GM18517 (cell line): ENCODE data around the gene GJC2.

Experiments used
- ATAC-seq: cut with Tn5 transposase; IDR thresholded peaks from one replicate; pipeline ENCODE4 v1.9.1; 2021; ENCODE audit warnings: mild to moderate bottlenecking, moderate library complexity; ENCODE audit not compliant: unreplicated experiment

The GJC2 gene

GRCh38 chr1:228144193-228144992 is 5.3 kb upstream of the GJC2 start:
- ATAC-seq = no peak

DNA sequence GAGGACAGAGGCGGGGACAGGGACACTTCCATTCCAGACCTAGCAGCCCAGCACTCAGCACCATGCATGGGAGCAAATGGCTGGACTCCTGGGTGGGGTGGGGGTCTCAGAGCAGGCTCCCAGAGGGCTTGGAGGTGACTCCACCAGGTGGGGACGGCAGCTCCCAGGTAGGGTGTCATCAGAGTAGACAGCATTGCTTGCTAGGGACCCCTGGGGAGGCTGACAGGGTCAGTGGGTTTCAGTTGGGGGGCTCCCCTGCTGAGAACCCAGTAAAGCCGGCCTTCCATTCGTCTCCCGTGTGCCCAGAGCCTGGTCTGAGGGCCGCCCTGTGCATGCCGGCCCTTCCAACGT is 4.8 kb upstream of the GJC2 start:
- ATAC-seq = no peak

GRCh38 chr1:228145463-228146416 is 4.0 kb upstream of the GJC2 start:
- no peak for ATAC-seq

DNA sequence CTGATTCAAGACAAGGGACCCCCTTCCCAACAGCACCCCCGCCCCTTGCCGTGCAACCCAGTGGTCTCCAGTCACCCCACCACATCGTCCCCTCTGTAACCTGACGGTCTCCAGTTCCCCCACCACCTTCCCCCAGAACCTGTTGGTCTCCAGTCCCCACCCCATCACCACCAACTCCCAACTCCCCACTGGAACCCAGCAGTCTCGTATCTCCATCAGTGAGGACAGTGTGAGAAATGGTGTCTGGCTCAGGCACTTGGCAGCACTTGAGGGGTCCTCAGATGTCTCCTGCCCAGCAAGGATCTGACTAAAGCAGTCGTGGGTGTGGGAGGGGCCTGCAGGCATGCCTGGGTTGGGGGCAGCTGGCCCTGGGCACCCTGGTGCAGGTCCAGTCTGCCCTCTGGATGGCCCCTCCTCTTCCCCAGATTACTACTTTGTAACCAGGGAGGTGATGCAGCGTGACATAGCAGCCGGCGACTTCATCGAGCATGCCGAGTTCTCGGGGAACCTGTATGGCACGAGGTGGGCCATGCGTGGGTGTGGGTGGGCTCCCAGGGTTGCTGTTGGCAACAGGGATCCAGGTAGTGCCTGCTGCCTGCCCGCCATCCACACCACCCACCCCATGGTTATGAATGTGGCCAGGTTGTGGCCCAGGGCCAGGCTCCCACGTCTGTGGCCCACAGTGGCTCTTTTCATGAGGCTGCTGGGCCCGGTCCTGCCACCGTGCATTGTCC is 3.1 kb upstream of the GJC2 start:
- ATAC-seq = no peak

DNA sequence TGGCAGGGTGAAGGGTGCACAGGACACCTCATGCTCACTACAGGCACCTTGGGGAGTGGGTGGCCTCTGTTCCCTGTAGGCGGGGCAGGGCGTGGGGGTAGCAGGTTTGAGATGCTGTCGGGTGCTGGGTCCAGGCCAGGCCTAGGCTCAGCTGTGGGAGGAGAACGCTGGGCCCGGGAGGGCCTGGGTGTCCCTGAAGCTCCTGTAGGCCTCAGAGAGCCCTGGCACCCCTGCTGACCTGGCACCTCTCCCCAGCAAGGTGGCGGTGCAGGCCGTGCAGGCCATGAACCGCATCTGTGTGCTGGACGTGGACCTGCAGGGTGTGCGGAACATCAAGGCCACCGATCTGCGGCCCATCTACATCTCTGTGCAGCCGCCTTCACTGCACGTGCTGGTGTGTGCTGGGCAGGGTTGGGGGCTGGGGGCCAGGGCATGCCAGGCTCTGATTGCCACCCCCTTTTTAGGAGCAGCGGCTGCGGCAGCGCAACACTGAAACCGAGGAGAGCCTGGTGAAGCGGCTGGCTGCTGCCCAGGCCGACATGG is 2.5 kb upstream of the GJC2 start:
- no peak for ATAC-seq

GRCh38 chr1:228147768-228148167 is 2.0 kb upstream of the GJC2 start:
- ATAC-seq = no peak

- ATAC-seq = no peak
These were observed 1.4 kb upstream of the GJC2 start for GRCh38 chr1:228148196-228148861.

- ATAC-seq = no peak
These were observed 760 bp upstream of the GJC2 start for GRCh38 chr1:228148935-228149405.

DNA sequence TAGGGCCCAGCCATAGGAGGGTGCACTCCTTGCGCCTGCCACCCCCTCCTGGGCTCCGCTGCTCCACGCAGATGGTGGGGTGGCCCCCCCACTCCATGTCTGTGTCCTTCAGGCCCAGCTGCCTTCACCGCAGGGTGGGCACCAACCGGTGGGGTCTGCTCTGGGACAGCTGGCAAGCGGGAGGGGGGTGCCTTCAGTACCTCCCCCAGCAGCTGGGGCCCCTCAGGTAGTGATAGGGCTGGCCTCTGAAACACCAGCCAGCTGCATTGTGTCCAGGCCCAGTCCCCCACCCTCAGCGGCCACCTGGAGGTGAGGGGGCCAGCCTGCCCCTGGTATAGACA is 360 bp downstream of the GJC2 start:
- no peak for ATAC-seq

DNA sequence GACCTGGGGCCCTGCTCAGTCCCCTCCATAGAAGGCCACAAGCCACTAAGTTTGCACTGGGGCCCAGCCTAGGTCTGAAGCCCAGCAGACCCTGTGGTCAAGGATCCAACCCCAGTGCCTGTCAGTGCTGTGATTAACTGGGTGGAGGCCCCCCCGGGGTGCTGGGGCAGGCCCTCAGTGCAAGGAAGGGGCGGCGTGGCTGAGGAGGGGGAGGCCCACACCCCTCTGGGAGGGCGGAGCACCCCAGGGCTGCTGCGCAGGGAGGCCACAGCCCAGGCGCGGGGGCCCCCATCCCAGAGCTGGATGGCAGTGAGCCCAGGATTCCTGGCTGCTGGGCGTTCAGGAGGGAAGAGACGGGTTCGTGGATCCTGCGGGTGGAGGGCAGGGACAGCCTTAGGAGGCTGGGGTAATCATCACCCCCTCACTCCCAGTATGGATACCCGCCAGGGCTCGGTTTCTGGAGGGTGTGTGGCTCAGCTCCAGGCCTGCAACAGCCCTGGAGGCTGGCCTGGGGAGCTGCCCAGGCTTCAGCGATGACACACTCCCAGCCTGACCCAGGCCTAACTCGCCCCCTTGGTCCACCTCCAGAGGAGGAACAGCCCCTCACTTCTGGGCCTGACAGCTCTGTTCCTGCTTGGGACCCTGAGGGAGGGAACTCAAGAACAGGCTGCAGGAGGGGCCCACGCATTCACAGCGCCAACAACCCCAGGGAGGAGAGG is 890 bp downstream of the GJC2 start:
- no peak for ATAC-seq

- no peak for ATAC-seq
These were observed 1.6 kb downstream of the GJC2 start for GRCh38 chr1:228151180-228151925.

GRCh38 chr1:228152097-228152917 is 2.6 kb downstream of the GJC2 start:
- no peak for ATAC-seq

GRCh38 chr1:228152918-228153258 is 3.2 kb downstream of the GJC2 start:
- ATAC-seq = no peak

GRCh38 chr1:228154021-228154669 is 4.4 kb downstream of the GJC2 start:
- no peak for ATAC-seq

- no peak for ATAC-seq
These were observed 5.2 kb downstream of the GJC2 start for GRCh38 chr1:228154670-228155571.

- no peak for ATAC-seq
These were observed 6.1 kb downstream of the GJC2 start for GRCh38 chr1:228155596-228156514.
